Trophoblast cell (in vitro differentiated cells and primary cell): ENCODE results near the gene ILF3.

Experiments
- DNase-seq, 2 donors: peaks; one replicate each; pipeline ENCODE4 v3.0.0-alpha.2; 2016
- H2AFZ ChIP-seq: 2 replicates; pipeline ENCODE4 v1.6.1; 2013; ENCODE audit warnings: low read length, moderate library complexity, mild to moderate bottlenecking; ENCODE audit not compliant: insufficient read depth, poor library complexity
- H2AK5ac ChIP-seq: 2 replicates; pipeline ENCODE4 v1.6.1; 2013; ENCODE audit warnings: mild to moderate bottlenecking, low read length
- H2BK120ac ChIP-seq: 2 replicates; pipeline ENCODE4 v1.6.1; 2013; ENCODE audit warnings: low read length, mild to moderate bottlenecking, moderate library complexity; ENCODE audit not compliant: insufficient read depth, poor library complexity
- H2BK12ac ChIP-seq: 2 replicates; pipeline ENCODE4 v1.6.1; 2013; ENCODE audit warnings: mild to moderate bottlenecking, low read length, moderate library complexity
- H2BK5ac ChIP-seq: 2 replicates; pipeline ENCODE4 v1.6.1; 2013; ENCODE audit warnings: low read length, low read depth, moderate library complexity, mild to moderate bottlenecking; ENCODE audit not compliant: poor library complexity
- H3K14ac ChIP-seq: 2 replicates; pipeline ENCODE4 v1.6.1; 2013; ENCODE audit warnings: mild to moderate bottlenecking, low read length
- H3K18ac ChIP-seq: 2 replicates; pipeline ENCODE4 v1.6.1; 2013; ENCODE audit warnings: mild to moderate bottlenecking, low read length
- H3K23ac ChIP-seq: 2 replicates; pipeline ENCODE4 v1.6.1; 2013; ENCODE audit warnings: low read length
- H3K27ac ChIP-seq: 2 replicates; pipeline ENCODE4 v1.5.1; 2013; ENCODE audit warnings: low read depth, mild to moderate bottlenecking, inconsistent platforms, low read length, moderate library complexity
- H3K27me3 ChIP-seq: 2 replicates; pipeline ENCODE4 v1.6.1; 2013; ENCODE audit warnings: inconsistent platforms, mild to moderate bottlenecking, low read length, moderate library complexity; ENCODE audit not compliant: insufficient read depth
- H3K36me3 ChIP-seq, 2 experiments: 1 replicate in 1 of 2; 2 replicates in 1 of 2; pipeline ENCODE4 v1.6.1; 2013; ENCODE audit warnings: low read length in 2 of 2, mild to moderate bottlenecking in 2 of 2, moderate library complexity in 1 of 2; ENCODE audit not compliant: insufficient read depth in 2 of 2, control insufficient read depth in 1 of 2
- H3K4ac ChIP-seq: 2 replicates; pipeline ENCODE4 v1.6.1; 2013; ENCODE audit warnings: low read depth, mild to moderate bottlenecking, low read length, moderate library complexity
- H3K4me1 ChIP-seq, 2 experiments: 1 replicate in 1 of 2; 2 replicates in 1 of 2; pipeline ENCODE4 v1.6.1; 2013; ENCODE audit warnings: low read length in 2 of 2, mild to moderate bottlenecking in 2 of 2, moderate library complexity in 1 of 2; ENCODE audit not compliant: insufficient read depth in 2 of 2, control insufficient read depth in 1 of 2
- H3K4me2 ChIP-seq: 2 replicates; pipeline ENCODE4 v1.6.1; 2013; ENCODE audit warnings: inconsistent platforms, mild to moderate bottlenecking, low read length, moderate library complexity
- H3K4me3 ChIP-seq: 2 replicates; pipeline ENCODE4 v1.5.1; 2013; ENCODE audit warnings: mild to moderate bottlenecking, low read depth, low read length, inconsistent platforms
- H3K79me1 ChIP-seq: one replicate; pipeline ENCODE4 v1.6.1; 2013; ENCODE audit warnings: low read length
- H3K79me2 ChIP-seq: 2 replicates; pipeline ENCODE4 v1.6.1; 2013; ENCODE audit warnings: low read length, mild to moderate bottlenecking; ENCODE audit not compliant: control insufficient read depth, insufficient read depth, poor library complexity
- H3K9ac ChIP-seq: 2 replicates; pipeline ENCODE4 v1.6.1; 2013; ENCODE audit warnings: mild to moderate bottlenecking, low read length
- H3K9me3 ChIP-seq: 2 replicates; pipeline ENCODE4 v1.6.1; 2013; ENCODE audit warnings: low read depth, mild to moderate bottlenecking, control low read depth, inconsistent platforms, low read length; ENCODE audit not compliant: insufficient read depth
- H4K12ac ChIP-seq: 2 replicates; pipeline ENCODE4 v1.6.1; 2013; ENCODE audit warnings: low read depth, mild to moderate bottlenecking, low read length, moderate library complexity
- H4K8ac ChIP-seq: 2 replicates; pipeline ENCODE4 v1.6.1; 2013; ENCODE audit warnings: low read depth, mild to moderate bottlenecking, low read length, moderate library complexity
- H4K91ac ChIP-seq: one replicate; pipeline ENCODE4 v1.6.1; 2013; ENCODE audit warnings: low read depth, mild to moderate bottlenecking, low read length, moderate library complexity
- WGBS: extraction: QIAGEN DNeasy Blood & Tissue Kit; methylation state at CpG from one replicate; pipeline ENCODE4 v1.1.7; 2013; ENCODE audit warnings: missing lambda C conversion rate; ENCODE audit not compliant: insufficient read length, insufficient coverage; ENCODE audit errors: extremely low coverage; 5-methylcytosine and 5-hydroxymethylcytosine counted together

The ILF3 gene

GRCh38 chr19:10681658-10682057 is 27.5 kb downstream of the ILF3 start:
- no peak overlapping the region for H3K4me2 ChIP-seq
- no peak overlapping the region for H4K12ac ChIP-seq
- no peak overlapping the region for H2BK5ac ChIP-seq
- no peak overlapping the region for H2AFZ ChIP-seq
- H3K14ac ChIP-seq, result no peak overlapping the region
- H3K18ac ChIP-seq, result no peak overlapping the region
- H2BK120ac ChIP-seq, result no peak overlapping the region
- no peak overlapping the region for H3K9ac ChIP-seq
- H3K23ac ChIP-seq, result no peak overlapping the region
- no peak overlapping the region for H3K4me3 ChIP-seq
- H3K27ac ChIP-seq, result no peak overlapping the region
- H4K8ac ChIP-seq, result no peak overlapping the region
- no peak overlapping the region for H3K4ac ChIP-seq
- H3K27me3 ChIP-seq, result no peaks in the 10 kb centered on the region
- peaks cover 3% of the 10 kb centered on the region for H3K9me3 ChIP-seq
- no peaks in the 10 kb centered on the region for H3K79me1 ChIP-seq
- H4K91ac ChIP-seq, result no peak overlapping the region
- WGBS, result no CpG with 5 or more reads among the region's 4 CpGs
- no peak overlapping the region for H2AK5ac ChIP-seq
- H3K36me3 ChIP-seq, result peaks cover 84 to 94% of the 10 kb centered on the region in 2 experiments
- H3K79me2 ChIP-seq, result no peaks in the 10 kb centered on the region
- H3K4me1 ChIP-seq, result no peaks in the 10 kb centered on the region
- no peak overlapping the region for H2BK12ac ChIP-seq
- no peak for DNase-seq

- Histone ChIP-seq H4K91ac (no peak overlapping the region), H4K8ac (no peak overlapping the region), H3K18ac (no peak overlapping the region), H3K4ac (no peak overlapping the region), H3K36me3 (peaks cover 87 to 94% of the 10 kb centered on the region in 2 experiments), H3K4me2 (no peak overlapping the region), H3K79me1 (no peaks in the 10 kb centered on the region), H3K27ac (no peak overlapping the region), H2AK5ac (no peak overlapping the region), H3K9me3 (peaks cover 3% of the 10 kb centered on the region), H3K9ac (no peak overlapping the region), H3K14ac (no peak overlapping the region), H2BK12ac (no peak overlapping the region), H2BK5ac (no peak overlapping the region), H3K23ac (no peak overlapping the region), H4K12ac (no peak overlapping the region), H3K27me3 (no peaks in the 10 kb centered on the region), H2AFZ (no peak overlapping the region), H3K79me2 (no peaks in the 10 kb centered on the region), H3K4me1 (no peaks in the 10 kb centered on the region), H3K4me3 (no peak overlapping the region), H2BK120ac (no peak overlapping the region)
- DNase-seq, result no peak
- no CpG with 5 or more reads among the region's 15 CpGs for WGBS
Measured at GRCh38 chr19:10682397-10683063, 28.4 kb downstream of the ILF3 start.

- H3K4me3 ChIP-seq, result no peak overlapping the region
- no peak overlapping the region for H3K23ac ChIP-seq
- no peak overlapping the region for H2AK5ac ChIP-seq
- no peak overlapping the region for H3K4ac ChIP-seq
- WGBS, result no CpG with 5 or more reads among the region's 15 CpGs
- H4K8ac ChIP-seq, result no peak overlapping the region
- H3K27ac ChIP-seq, result no peak overlapping the region
- no peaks in the 10 kb centered on the region for H3K79me1 ChIP-seq
- no peak overlapping the region for H3K18ac ChIP-seq
- H3K4me1 ChIP-seq, result no peaks in the 10 kb centered on the region
- H3K9ac ChIP-seq, result no peak overlapping the region
- no peak overlapping the region for H4K91ac ChIP-seq
- no peak for DNase-seq
- H2BK12ac ChIP-seq, result no peak overlapping the region
- H3K4me2 ChIP-seq, result no peak overlapping the region
- no peak overlapping the region for H4K12ac ChIP-seq
- peaks cover 87 to 94% of the 10 kb centered on the region in 2 experiments for H3K36me3 ChIP-seq
- H2AFZ ChIP-seq, result no peak overlapping the region
- H3K14ac ChIP-seq, result no peak overlapping the region
- H3K9me3 ChIP-seq, result no peaks in the 10 kb centered on the region
- no peak overlapping the region for H2BK120ac ChIP-seq
- H3K79me2 ChIP-seq, result no peaks in the 10 kb centered on the region
- no peaks in the 10 kb centered on the region for H3K27me3 ChIP-seq
- no peak overlapping the region for H2BK5ac ChIP-seq
Measured at GRCh38 chr19:10683064-10683426, 28.9 kb downstream of the ILF3 start.

GRCh38 chr19:10683582-10683981 is 29.4 kb downstream of the ILF3 start:
- H3K14ac ChIP-seq, result no peak overlapping the region

More at GRCh38 chr19:10683582-10683981, 29.4 kb downstream of the ILF3 start:
- Histone ChIP-seq H3K4ac (no peak overlapping the region), H2AFZ (no peak overlapping the region), H3K4me2 (no peak overlapping the region), H3K4me1 (no peaks in the 10 kb centered on the region), H4K8ac (no peak overlapping the region), H2BK12ac (no peak overlapping the region), H3K36me3 (peaks cover 89 to 96% of the 10 kb centered on the region in 2 experiments), H3K9ac (no peak overlapping the region), H3K79me1 (no peaks in the 10 kb centered on the region), H4K91ac (no peak overlapping the region), H3K79me2 (no peaks in the 10 kb centered on the region), H2BK120ac (no peak overlapping the region), H2BK5ac (no peak overlapping the region), H4K12ac (no peak overlapping the region), H2AK5ac (no peak overlapping the region), H3K4me3 (no peak overlapping the region), H3K9me3 (no peaks in the 10 kb centered on the region), H3K18ac (no peak overlapping the region), H3K23ac (no peak overlapping the region), H3K27me3 (no peaks in the 10 kb centered on the region), H3K27ac (no peak overlapping the region)
- DNase-seq, result no peak
- no CpG with 5 or more reads among the region's 21 CpGs for WGBS
